HAP-1 (cell line): ENCODE data around the gene DAAM1.

Source experiments
- DNase-seq, 2 experiments: peaks; one replicate each; pipeline ENCODE4 v3.0.0-alpha.2; 2016 to 2020; ENCODE audit warnings: low spot score in 2 of 2
- H3K27me3 ChIP-seq: fragments of 250-450 bp; sonication (Bioruptor Pico); 2 replicates; pipeline ENCODE4 v1.5.1; 2020; ENCODE audit warnings: low read depth, mild to moderate bottlenecking, moderate library complexity
- H3K36me3 ChIP-seq: fragments of 250-450 bp; sonication (Bioruptor Pico); replicated peaks from 2 replicates; pipeline ENCODE4 v1.5.1; 2020; ENCODE audit warnings: mild to moderate bottlenecking
- H3K4me1 ChIP-seq: fragments of 250-450 bp; sonication (Bioruptor Pico); 2 replicates; pipeline ENCODE4 v1.5.1; 2020; ENCODE audit warnings: mild to moderate bottlenecking
- H3K4me3 ChIP-seq: fragments of 250-450 bp; sonication (Bioruptor Pico); 2 replicates; pipeline ENCODE4 v1.5.1; 2020; ENCODE audit warnings: mild to moderate bottlenecking, moderate library complexity
- H3K9me3 ChIP-seq: fragments of 250-450 bp; sonication (Bioruptor Pico); 2 replicates; pipeline ENCODE4 v1.5.1; 2020; ENCODE audit warnings: mild to moderate bottlenecking, moderate library complexity
- in situ Hi-C: fragments of 300-500 bp; cut with MboI; formaldehyde crosslinking; loops from 3 replicates; pipeline ENCODE4 v1.14.3; 2020; ENCODE audit warnings: low sequenced_read_pairs, inconsistent platforms, mixed read lengths

DAAM1 gene

DNA sequence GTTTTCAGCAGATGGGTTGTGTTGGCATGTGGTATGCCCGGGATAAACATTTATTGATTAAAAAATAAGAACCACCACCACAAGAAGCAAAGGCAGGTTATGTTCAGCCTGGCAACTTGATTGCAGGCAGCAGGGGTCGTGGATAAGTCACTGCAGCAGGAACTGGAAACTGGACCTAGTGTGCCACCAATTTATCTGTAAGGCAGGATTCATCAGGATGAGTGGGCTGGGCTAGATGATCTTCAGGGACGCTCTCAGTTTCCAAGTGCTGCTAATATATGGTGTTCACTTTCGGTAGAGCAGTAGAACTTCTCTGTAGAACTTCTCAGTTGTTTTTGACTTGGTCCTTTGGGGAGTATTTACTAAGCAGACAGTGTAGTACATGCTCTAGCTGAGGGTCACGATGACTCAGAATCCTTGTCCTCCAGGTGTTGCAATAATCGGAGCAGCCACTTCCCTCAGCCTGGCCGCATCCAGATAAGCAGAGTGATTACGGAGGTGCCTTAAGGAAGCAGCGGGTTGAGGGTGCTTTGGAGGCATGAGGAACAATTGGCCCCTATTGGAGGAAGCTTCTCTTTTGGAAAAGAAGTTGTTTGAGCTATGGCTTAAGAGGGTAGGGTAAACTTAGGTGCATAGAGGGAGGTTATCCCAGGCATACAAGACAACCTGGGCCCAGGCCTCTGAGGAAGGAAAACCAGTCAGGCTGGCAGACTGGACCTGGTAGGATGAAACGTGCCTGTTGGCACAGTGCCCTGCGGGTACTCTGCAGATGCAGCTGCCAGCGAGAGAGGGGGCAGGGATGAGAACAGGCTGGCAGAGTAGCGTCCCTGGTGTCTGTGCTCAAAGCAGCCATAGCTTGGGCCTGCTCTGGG, 172.7 kb downstream of the DAAM1 start:
- Histone ChIP-seq H3K27me3 (no peaks in the 10 kb centered on the region), H3K9me3 (no peaks in the 10 kb centered on the region), H3K4me3 (no peak overlapping the region), H3K36me3 (peaks cover 3% of the 10 kb centered on the region; the same call in 1 of the 2 replicates), H3K4me1 (peaks cover 9% of the 10 kb centered on the region)
- in situ Hi-C loops: no loop called here
- no peak for DNase-seq

DNA sequence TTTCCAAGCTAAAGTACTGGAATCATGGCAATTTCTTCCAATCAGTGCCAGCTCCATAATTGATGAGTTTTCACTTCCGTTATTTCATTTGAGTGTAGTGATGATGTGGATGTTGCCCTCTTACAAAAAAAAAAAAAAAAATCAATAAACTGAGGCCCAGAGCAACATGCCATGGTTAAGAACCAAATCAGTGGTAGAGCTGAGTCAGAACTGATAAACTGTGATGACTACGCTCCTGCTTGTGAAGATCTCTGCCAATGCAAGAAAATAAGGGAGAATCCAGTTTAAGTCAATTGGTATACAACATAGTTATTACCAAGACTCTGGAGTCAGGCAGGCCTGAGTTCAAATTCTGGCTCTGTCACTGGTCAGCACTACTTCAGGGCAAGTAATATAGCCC, 174.0 kb downstream of the DAAM1 start:
- in situ Hi-C loops: no loop called here
- H3K27me3 ChIP-seq: no peaks in the 10 kb centered on the region
- H3K36me3 ChIP-seq: peaks cover 3% of the 10 kb centered on the region; the same call in 1 of the 2 replicates
- H3K4me3 ChIP-seq: no peak overlapping the region
- peaks cover 9% of the 10 kb centered on the region for H3K4me1 ChIP-seq
- H3K9me3 ChIP-seq: no peaks in the 10 kb centered on the region
- DNase-seq: no peak

DNA sequence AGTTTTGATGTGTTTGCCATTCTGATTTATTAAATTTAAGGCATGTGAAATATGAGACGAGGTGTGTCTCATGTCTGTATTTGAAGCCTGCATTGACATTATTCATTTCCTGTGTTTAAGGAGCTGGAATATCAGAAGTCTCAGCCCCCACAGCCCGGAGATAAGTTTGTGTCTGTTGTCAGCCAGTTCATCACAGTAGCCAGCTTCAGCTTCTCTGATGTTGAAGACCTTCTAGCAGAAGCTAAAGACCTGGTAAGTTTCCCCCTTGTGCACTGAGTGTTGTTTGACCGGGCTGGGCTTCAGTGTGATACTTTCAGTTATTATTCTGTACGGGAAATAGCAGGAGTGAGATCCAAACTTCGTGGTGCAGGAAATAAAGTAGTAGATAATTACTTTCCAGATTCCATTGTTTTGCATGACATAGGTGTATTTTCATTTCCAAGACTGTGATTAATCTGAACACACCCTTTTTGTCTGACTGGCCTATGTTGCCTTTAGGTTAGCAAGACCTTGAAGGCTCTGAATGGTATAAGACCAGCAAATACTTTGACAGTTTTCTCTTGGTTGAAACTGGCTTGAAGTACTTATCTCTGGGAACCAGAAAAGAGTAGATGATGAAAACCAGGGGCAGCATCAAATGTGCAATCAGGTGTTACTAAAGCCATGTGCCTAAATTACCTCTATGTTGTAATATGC, 175.2 kb downstream of the DAAM1 start:
- Histone ChIP-seq H3K27me3 (no peaks in the 10 kb centered on the region), H3K4me3 (no peak overlapping the region), H3K36me3 (peaks cover 3% of the 10 kb centered on the region; the same call in 1 of the 2 replicates), H3K4me1 (no peaks in the 10 kb centered on the region), H3K9me3 (no peaks in the 10 kb centered on the region)
- DNase-seq: no peak
- in situ Hi-C loops: no loop called here

DNA sequence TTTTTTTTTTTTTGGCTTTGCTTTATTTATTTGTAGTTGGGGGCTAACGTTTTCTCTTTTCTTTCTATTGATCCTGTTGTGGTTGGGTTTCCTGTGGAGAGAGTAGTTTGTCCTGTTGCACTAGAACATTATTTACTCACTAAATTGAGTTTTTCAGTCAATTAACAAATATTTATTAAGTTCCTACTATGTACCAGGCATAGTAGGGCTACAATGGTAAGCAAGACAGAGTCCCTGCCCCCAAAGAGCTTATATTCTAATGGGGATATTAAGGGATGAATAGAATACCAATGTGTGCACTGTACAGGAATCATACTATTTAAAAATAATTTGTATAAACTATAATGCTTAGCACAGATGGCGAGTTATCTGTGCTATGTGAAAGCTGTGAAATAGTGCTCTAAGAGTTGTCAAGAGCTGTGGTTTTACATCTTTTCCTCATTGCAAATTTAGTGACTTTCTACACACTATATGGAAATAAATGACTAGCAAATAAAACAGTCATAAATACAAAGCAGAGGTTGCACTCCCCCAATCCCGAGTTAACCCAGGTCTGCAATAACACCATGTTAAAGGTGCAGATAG, 181.8 kb downstream of the DAAM1 start:
- H3K27me3 ChIP-seq: no peaks in the 10 kb centered on the region
- H3K36me3 ChIP-seq: no peaks in the 10 kb centered on the region
- in situ Hi-C loops: no loop called here
- H3K9me3 ChIP-seq: no peaks in the 10 kb centered on the region
- H3K4me1 ChIP-seq: no peaks in the 10 kb centered on the region
- no peak for DNase-seq
- no peak overlapping the region for H3K4me3 ChIP-seq

DNA sequence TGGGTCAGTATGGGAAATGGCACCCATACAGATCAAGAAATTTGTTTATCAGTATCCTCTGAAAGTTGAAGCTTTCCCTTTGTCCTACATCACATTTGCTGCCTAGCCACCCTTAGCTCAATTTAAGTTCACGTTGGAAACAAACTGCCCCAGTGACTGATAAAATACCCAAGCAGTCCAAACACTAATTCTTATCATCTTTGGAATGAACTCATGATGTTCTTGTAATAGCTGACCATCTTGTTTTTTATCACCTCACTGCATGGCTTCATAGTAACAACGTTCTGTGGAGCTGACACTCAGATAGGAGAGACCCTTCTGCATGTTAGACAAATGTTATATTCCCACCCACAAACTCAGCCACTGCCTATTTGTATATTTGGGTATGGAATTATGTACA, 183.3 kb downstream of the DAAM1 start:
- DNase-seq: no peak
- no peaks in the 10 kb centered on the region for H3K9me3 ChIP-seq
- no peaks in the 10 kb centered on the region for H3K27me3 ChIP-seq
- in situ Hi-C loops: no loop called here
- no peak overlapping the region for H3K4me3 ChIP-seq
- H3K4me1 ChIP-seq: no peaks in the 10 kb centered on the region
- H3K36me3 ChIP-seq: no peaks in the 10 kb centered on the region

DNA sequence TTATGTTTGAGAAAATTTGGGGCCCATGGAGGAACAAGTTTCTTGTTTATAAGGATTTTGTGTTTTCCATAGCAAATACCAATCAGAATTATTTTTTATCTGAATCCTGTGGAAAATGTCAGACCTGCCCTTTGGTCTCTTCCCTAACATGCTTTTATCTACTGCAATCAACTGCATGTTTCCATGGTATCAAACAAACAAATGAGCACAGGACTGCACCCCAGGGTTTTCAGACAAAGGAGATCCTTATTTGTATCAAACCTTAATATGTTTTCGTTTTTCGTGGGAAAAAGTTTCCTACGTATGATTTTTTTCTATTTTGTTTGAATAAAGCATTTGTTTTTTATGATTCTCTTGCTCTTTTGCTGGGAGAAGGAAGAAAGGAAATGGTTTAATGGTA, 185.6 kb downstream of the DAAM1 start:
- DNase-seq: no peak
- no peaks in the 10 kb centered on the region for H3K36me3 ChIP-seq
- no peaks in the 10 kb centered on the region for H3K27me3 ChIP-seq
- in situ Hi-C loops: no loop called here
- no peak overlapping the region for H3K4me3 ChIP-seq
- H3K4me1 ChIP-seq: no peaks in the 10 kb centered on the region
- H3K9me3 ChIP-seq: no peaks in the 10 kb centered on the region

DNA sequence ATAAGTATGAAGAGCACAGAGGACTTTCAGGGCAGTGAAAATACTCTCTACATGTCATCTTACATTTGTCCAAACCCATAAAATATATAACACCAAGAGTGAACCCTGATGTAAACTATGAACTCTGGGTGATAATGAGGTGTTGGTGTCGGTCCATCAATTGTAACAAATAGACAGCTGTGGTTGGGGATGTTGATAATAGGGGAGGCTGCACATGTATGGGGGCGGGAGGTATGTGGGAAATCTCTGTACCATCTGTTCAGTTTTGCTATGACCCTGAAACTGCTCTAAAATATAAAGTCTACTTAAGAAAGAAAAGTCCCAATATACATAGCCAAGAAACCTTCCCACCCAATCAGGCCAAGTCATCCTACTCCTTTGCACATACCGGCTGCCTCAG, 188.2 kb downstream of the DAAM1 start:
- Histone ChIP-seq H3K9me3 (no peaks in the 10 kb centered on the region), H3K36me3 (no peaks in the 10 kb centered on the region), H3K4me3 (no peak overlapping the region), H3K27me3 (no peaks in the 10 kb centered on the region), H3K4me1 (no peaks in the 10 kb centered on the region; the same call in 1 of the 2 replicates)
- in situ Hi-C loops: no loop called here
- no peak for DNase-seq

DNA sequence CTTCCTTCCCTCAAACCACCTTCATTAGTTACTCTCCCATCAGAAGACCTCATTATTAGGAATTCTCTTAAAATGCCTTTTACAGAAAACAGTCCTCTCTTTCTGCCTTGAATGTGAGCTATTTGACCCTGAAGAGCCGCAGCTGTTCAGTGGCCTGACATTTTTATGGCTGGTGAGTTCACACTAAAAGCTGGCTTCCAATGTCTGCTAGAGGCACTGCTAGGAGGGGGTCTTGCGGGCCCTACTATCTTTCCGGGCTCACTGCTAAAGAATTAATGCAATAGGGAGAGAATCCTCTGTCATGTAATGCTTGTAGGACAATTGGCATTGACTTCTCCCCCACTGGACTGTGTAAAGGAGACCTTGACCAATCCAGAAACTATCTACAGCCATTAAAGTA, 189.0 kb downstream of the DAAM1 start:
- H3K36me3 ChIP-seq: no peaks in the 10 kb centered on the region
- no peaks in the 10 kb centered on the region for H3K9me3 ChIP-seq
- no peaks in the 10 kb centered on the region for H3K27me3 ChIP-seq
- in situ Hi-C loops: no loop called here
- no peak overlapping the region for H3K4me3 ChIP-seq
- no peaks in the 10 kb centered on the region; the same call in 1 of the 2 replicates for H3K4me1 ChIP-seq
- no peak for DNase-seq

GRCh38 chr14:59377991-59378601, 189.6 kb downstream of the DAAM1 start:
- Histone ChIP-seq H3K4me3 (no peak overlapping the region), H3K27me3 (no peaks in the 10 kb centered on the region), H3K4me1 (no peaks in the 10 kb centered on the region; the same call in 1 of the 2 replicates), H3K36me3 (no peaks in the 10 kb centered on the region), H3K9me3 (no peaks in the 10 kb centered on the region)
- DNase-seq: no peak
- in situ Hi-C loops: no loop called here

GRCh38 chr14:59389936-59390335, 201.5 kb downstream of the DAAM1 start:
- DNase-seq: no peak
- Histone ChIP-seq H3K4me3 (no peak overlapping the region), H3K4me1 (no peaks in the 10 kb centered on the region; the same call in 1 of the 2 replicates), H3K9me3 (no peaks in the 10 kb centered on the region), H3K27me3 (no peaks in the 10 kb centered on the region), H3K36me3 (no peaks in the 10 kb centered on the region)
- in situ Hi-C loops: no loop called here

- H3K27me3 ChIP-seq: no peaks in the 10 kb centered on the region
- H3K4me3 ChIP-seq: no peak overlapping the region
- H3K9me3 ChIP-seq: no peaks in the 10 kb centered on the region
- H3K36me3 ChIP-seq: no peaks in the 10 kb centered on the region
- DNase-seq: no peak
- H3K4me1 ChIP-seq: no peaks in the 10 kb centered on the region; the same call in 1 of the 2 replicates
- in situ Hi-C loops: no loop called here
Measured at GRCh38 chr14:59391388-59391787, 202.9 kb downstream of the DAAM1 start.

GRCh38 chr14:59394268-59394667, 205.8 kb downstream of the DAAM1 start:
- Histone ChIP-seq H3K4me3 (no peak overlapping the region), H3K9me3 (no peaks in the 10 kb centered on the region), H3K36me3 (no peaks in the 10 kb centered on the region), H3K4me1 (no peaks in the 10 kb centered on the region; the same call in 1 of the 2 replicates), H3K27me3 (no peaks in the 10 kb centered on the region)
- in situ Hi-C loops: no loop called here
- no peak for DNase-seq

GRCh38 chr14:59395672-59396071, 207.2 kb downstream of the DAAM1 start:
- H3K36me3 ChIP-seq: no peaks in the 10 kb centered on the region
- H3K27me3 ChIP-seq: no peaks in the 10 kb centered on the region
- H3K4me3 ChIP-seq: no peak overlapping the region
- H3K9me3 ChIP-seq: no peaks in the 10 kb centered on the region
- in situ Hi-C loops: no loop called here
- no peaks in the 10 kb centered on the region for H3K4me1 ChIP-seq
- DNase-seq: no peak
